NCI-H1930 (cell line): ENCODE data around the gene PIK3CG.
A peak's percentile ranks its signal among the peaks of the same experiment; 100 is the strongest.
"Not testable (repeated sequence)": the region's sequence is repeated elsewhere in the genome, so short reads cannot be mapped to it uniquely, and the experiment has no call there.

ENCODE experiments used
- DNase-seq, 2 experiments: peaks; one replicate each; lab custom pipeline; 2025; lab: John Stamatoyannopoulos, UW

Gene PIK3CG

DNA sequence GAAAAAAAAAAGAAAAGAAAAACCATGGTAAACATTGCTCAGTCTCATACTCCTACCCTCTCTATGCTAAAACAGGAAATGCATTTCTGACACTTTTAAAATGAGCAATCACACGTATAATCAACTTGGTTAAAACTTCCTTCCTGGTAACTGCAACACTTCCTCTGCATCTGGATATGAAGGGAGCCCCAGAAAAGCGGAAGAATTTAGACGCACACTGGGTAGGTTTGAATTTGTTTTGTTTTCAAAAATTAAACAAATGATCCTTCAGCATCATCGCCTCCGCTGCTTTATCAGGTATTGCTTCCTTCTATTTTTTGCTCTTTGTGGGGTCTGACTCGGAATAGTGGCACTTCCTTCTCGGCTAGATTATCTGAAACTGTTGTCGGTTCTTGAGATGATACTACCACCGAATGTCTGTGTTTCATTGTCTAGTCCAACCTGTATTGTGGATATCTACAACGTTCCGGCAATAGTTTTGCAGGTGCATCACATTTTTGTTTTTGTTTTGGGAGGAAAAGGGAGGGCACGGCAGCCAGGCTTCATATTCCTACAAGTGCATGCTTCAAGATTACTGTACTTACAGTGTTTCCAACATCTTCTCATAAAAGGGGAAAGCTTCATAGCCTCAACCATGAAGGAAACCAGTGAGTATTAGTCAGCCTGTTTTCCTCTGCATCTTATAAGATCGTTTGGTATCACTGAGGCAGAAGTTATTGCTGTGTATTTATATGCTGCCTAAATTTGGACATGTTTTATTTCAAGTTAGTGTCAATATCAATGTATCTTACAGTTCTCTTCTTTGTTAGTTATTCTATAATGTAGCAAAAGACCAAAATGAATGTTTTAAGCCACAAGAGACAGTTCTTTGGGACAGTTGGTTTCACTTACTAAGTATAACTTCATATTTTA, at the start of gene PIK3CG:
PIK3CG (plus strand) TSS at position 153 of the 912 bp plus-strand sequence. CDS start 2,280 bp downstream, outside the sequence.
- no peak for DNase-seq

GRCh38 chr7:106817098-106817497, 48.0 kb upstream of the PIK3CG start:
- no peak for DNase-seq

DNA sequence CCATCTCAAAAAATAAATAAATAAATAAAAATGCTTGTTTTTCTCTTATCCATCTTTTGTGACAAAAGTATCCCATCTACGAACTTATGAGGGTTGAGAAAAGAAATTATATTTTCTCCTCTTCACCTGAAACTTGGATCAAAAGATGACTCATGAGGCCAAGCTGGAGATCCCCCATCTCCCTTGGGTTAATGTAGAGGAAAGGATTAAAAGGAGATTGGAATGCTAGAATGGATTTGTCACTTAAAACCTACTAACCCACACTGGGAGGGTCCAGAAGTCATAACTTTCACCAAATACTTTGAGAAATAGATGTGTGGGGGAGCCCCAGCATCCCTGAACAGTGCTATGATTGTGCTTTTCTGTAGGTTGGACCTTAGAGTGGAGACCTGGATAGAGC, 46.3 kb upstream of the PIK3CG start:
- DNase-seq: no peak

DNA sequence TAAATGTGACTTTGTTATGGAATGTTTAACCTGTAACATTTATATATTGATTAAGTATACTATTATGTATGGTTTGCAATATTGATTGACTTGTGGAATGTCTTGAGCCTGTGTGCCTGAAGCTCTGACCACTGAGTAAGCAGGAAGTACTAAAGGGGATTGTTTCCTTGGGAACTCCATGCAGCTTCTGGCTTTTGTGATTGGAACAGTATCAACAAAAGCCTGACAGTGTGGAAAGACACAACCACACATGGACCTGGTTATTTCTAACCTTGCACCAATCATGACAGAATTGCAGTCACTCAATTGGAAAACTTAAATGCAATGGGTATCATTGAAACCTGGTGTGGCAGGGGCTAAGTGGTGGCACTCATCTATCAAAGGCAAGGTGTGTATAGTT, 45.5 kb upstream of the PIK3CG start:
- DNase-seq: no peak

- DNase-seq: no peak
Measured at GRCh38 chr7:106820321-106821217, 44.5 kb upstream of the PIK3CG start.

GRCh38 chr7:106823631-106824030, 41.5 kb upstream of the PIK3CG start:
- DNase-seq: no peak

- no peak for DNase-seq
Measured at GRCh38 chr7:106824458-106824857, 40.6 kb upstream of the PIK3CG start.

- DNase-seq: no peak
Measured at GRCh38 chr7:106827626-106828025, 37.5 kb upstream of the PIK3CG start.

- no peak for DNase-seq
Measured at GRCh38 chr7:106829496-106829895, 35.6 kb upstream of the PIK3CG start.

DNA sequence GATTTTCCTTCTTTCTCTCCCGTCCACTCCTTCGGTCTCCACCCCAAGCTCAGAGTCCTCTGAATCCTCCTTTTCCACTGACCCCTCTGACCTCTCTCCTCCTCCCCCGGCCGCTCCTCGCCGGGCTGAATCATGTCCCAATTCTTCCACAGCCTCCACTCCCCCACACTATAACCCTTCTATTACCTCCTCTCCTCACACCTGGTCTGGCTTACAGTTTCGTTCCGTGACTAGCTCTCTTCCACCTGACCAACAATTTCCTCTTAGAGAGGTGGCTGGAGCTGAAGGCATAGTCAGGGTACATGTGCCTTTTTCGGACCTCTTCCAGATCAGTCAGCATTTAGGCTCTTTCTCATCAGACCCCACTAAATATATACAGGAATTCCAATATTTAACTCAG, 34.2 kb upstream of the PIK3CG start:
- DNase-seq: not testable (repeated sequence)

GRCh38 chr7:106836816-106837215, 28.3 kb upstream of the PIK3CG start:
- no peak for DNase-seq

- no peak for DNase-seq
Measured at GRCh38 chr7:106839511-106839910, 25.6 kb upstream of the PIK3CG start.

- DNase-seq: no peak
Measured at GRCh38 chr7:106840342-106840741, 24.7 kb upstream of the PIK3CG start.

DNA sequence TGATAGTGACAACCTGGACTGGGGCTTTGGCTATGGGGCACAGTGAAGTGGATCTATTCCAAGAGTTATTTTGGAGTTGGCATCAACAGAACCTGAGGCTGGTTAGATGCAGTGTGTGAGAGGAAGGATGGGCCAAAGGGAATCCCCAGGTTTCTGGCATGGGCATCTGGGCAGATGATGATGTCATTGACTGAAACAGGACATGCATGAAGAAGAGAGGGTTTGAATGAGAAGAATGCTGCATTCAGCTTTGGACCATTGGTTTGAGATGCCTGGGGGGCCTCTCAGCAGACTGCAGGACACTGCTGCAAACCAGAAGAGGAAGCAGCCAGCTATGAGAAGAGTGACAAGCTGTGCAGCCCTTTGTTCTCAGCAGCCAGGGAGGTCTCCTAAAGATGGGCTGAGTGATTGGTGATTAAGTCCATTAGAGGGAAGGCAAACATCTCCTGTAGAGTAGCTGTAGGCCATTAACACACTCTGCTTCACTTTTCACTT, 23.1 kb upstream of the PIK3CG start:
- DNase-seq: peak in 1 of 2 experiments; percentile 20

- DNase-seq: no peak
Measured at GRCh38 chr7:106844279-106844997, 20.6 kb upstream of the PIK3CG start.

DNA sequence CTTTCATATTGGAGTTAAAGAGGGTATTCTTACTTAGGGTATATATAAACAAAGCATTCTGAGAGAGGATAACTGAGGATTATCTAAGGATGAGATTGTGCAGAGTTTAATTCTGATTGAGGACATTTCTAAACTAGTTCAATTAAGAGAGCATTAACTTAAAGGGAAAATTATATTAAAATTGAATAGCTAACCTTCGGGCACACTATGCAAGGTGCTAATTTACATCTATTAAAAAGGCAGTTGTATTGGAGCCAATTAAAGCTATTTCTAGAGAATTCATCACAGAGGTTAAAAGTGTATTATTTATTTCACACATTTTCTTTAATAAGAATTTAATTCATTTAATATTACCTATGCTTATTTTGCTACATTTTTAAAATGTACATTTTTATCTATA, 17.0 kb upstream of the PIK3CG start:
- no peak for DNase-seq

GRCh38 chr7:106848851-106849442, 16.1 kb upstream of the PIK3CG start:
- DNase-seq: no peak

DNA sequence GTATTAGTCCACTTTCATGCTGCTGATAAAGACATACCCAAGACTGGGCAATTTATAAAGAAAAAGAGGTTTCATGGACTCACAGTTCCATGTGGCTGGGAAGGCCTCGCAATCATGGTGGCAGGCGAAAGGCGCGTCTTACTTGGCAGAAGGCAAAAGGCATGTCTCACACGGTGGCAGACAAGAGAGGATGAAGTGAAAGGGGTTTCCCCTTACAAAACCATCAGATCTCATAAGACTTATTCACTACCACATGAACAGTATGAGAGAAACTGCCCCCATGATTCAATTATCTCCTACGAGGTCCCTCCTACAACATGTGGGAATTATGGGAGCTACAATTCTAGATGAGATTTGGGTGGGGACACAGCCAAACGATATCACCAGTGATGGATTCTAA, 13.4 kb upstream of the PIK3CG start:
- DNase-seq: not testable (repeated sequence)

- no peak for DNase-seq
Measured at GRCh38 chr7:106853250-106853908, 11.7 kb upstream of the PIK3CG start.

GRCh38 chr7:106855540-106856132, 9.4 kb upstream of the PIK3CG start:
- DNase-seq: no peak
